GM12864 (cell line): ENCODE data around the gene DHPS.

Experiments used
- DNase-seq: peaks from one replicate; pipeline ENCODE4 v3.0.0-alpha.2; 2011; ENCODE audit warnings: low read depth
- H3K4me3 ChIP-seq: 2 replicates; pipeline ENCODE4 v1.5.1; 2011; ENCODE audit warnings: mild to moderate bottlenecking, low read depth, low read length, control low read depth
- TF ChIP-seq, protein P1 (sequence below): IDR thresholded peaks from 2 replicates; pipeline ENCODE4 v1.5.1; 2011; ENCODE audit warnings: low read depth, mild to moderate bottlenecking, moderate library complexity, low read length, control low read depth, inconsistent platforms; ENCODE audit errors: missing control alignments

The DHPS gene

DNA sequence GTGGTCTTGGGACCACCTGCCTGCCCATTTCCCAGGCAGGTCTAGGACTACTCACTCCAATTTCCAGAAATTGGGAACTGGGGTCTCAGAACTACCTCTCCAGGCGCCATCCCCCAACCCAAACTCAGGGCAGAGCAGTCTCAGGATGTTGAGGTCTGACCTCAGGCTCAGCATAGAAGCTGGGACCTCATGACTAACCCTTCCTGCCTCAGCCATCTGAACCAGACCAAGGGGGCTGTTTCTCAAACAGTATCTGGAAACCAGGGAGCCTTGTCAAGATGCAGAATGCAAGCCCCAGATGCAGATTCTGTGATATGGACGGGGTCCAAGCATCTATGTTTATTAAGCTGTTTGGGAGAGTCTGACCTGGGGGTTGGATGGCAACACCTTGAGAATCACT, 13.4 kb upstream of the DHPS start:
- no peak for DNase-seq
- no peak overlapping the region for H3K4me3 ChIP-seq
- TF ChIP-seq, protein P1, sequence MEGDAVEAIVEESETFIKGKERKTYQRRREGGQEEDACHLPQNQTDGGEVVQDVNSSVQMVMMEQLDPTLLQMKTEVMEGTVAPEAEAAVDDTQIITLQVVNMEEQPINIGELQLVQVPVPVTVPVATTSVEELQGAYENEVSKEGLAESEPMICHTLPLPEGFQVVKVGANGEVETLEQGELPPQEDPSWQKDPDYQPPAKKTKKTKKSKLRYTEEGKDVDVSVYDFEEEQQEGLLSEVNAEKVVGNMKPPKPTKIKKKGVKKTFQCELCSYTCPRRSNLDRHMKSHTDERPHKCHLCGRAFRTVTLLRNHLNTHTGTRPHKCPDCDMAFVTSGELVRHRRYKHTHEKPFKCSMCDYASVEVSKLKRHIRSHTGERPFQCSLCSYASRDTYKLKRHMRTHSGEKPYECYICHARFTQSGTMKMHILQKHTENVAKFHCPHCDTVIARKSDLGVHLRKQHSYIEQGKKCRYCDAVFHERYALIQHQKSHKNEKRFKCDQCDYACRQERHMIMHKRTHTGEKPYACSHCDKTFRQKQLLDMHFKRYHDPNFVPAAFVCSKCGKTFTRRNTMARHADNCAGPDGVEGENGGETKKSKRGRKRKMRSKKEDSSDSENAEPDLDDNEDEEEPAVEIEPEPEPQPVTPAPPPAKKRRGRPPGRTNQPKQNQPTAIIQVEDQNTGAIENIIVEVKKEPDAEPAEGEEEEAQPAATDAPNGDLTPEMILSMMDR = no peak

DNA sequence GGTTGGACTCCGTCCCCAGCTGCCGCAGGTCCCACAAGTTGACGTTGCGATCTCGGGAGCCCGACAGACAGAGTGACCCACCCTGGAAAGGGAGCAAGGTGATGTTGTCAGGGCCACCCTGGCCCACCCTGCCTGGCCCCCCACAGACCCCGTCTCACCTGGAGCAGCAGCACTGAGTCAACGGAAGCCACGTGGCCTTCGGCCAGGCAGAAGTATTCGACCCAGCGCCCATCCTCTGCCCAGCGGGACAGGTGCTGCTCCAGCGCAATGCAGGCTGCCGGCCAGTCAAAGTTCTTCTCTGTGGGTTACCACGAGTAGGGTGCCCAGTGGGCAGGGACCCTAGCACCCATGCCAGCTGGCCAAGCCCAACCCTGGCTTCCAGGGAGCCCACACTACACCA, 13.0 kb upstream of the DHPS start:
- no peak for DNase-seq
- TF ChIP-seq, protein P1 = no peak
- H3K4me3 ChIP-seq = no peak overlapping the region

DNA sequence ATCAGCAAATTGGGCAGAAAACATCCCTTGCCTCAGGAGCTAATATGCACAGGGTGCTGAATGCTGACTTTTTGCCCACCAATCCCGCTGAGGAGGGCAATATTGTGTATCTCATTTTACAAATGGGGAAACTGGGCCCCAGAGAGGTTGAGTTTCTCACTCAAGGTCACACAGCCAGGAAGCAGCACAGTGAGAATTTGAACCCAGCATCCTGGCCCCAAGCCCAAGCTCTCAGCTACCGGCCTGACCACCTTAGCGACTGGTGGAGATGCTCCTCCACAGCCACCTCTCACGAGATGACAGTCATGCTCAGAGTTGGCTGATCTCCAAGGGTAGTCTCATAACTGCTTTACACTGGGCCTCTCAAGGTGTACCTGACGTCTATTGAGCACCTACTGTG, 11.3 kb upstream of the DHPS start:
- DNase-seq = no peak
- TF ChIP-seq, protein P1 = no peak
- no peak overlapping the region for H3K4me3 ChIP-seq

DNA sequence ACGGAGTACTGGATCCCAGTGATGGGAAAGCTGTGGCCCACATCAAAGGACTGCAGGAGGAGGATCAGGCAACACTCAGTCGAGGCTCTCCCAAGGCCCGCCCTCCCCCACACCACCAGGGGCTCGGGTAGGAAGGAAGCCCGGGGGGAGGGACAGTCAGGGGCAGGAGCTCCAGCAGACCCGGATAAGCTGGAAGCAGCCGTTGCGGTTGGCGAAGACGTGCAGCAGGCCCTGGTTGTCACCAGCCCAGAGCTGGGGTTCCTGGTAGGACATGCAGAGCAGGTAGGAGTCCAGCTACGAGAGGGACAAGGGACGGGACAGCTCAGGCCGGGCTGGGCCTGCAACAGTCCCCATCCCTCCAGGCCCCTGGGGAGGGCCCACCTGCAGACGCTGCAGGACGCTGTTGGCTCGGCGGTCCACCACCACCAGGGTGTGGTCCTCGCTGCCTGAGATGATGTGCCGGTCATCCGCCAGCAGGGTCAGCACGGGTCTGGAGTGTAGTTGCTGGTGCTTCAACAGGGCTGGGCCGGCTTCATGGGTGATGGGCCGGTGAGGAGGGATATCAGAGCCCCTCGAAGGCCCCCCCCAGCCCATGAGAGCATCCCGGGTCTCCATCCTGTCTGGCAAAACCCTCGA, 8.0 kb upstream of the DHPS start:
- TF ChIP-seq, protein P1 = no peak
- no peak overlapping the region for H3K4me3 ChIP-seq
- no peak for DNase-seq

DNA sequence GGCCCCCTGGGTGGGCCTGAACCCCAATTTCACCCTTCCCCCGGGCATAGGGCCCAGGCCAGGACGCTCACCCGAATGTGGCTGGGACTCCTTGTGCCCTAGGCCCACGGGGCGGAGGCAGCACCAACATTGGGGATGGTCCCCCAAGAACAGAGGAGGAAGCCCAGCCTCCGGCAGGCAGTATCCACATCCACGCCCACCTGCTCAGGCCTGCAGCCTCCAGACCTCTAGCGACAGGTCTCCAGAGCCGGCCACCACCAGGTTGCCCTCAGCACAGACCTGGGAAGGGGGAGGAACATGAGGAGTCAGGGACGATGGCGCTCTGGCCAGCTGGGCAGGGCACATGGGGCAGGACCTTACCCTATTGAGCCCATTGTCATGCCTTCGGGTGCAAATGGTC, 7.3 kb upstream of the DHPS start:
- DNase-seq = no peak
- no peak overlapping the region for H3K4me3 ChIP-seq
- TF ChIP-seq, protein P1 = no peak

DNA sequence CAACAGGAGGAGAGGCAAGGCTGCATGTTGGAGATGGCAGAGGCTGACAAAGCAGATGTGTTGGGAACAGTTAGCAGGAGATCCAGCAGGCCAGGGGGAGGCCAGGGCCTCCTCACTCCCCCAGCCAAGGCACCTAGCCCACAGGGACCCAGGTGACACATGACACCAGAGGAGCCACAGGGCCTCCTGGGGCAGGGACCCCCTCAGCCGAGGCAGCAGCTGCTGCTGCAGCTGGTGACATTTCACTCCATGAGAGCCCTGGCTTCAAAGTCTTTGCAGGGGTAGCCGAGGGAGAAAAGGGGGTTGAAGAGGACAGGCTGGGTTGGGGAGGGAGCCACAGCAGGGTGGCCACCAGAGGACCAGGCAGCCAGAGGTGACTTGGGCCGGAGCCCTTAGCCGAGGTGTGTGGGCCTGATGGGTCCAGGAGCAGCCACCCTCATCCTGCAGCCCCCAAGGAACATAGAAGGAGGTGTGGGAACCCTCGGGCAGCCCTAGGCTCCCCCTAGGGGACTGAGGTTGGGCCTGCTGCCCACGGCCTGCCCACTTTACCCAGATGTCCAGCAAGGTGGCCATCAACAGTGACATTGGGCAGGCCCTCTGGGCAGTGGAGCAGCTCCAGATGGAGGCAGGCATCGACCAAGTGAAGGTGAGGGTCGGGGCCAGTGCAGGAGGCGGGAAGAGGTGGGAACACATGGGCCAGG, 6.0 kb upstream of the DHPS start, which contains the start of gene GNG14:
Gene GNG14, plus strand, starts transcription at position 503 of the 701 bp plus-strand sequence. Its CDS starts 51 bp downstream, at position 554.
- DNase-seq = no peak
- TF ChIP-seq, protein P1 = no peak
- H3K4me3 ChIP-seq = no peak within 1 kb of the TSS
